Right atrium auricular region (tissue), 2 donors: Measurements from ENCODE around the gene EVA1A. TPM values are rescaled to one million over a fixed set of nuclear protein-coding genes. Genes with fewer than 3 reads are reported as not detected.

Source experiments
- DNase-seq: peaks from one replicate; pipeline ENCODE4 v3.0.0-alpha.2; 2019; ENCODE audit warnings: low spot score
- H3K27ac ChIP-seq, 2 donors: fragments of 200-600 bp; sonication (generic); 1 replicate in 1 of 2; 2 replicates in 1 of 2; pipeline ENCODE4 v1.5.1; 2016 to 2019
- H3K27me3 ChIP-seq, 2 donors: fragments of 200-600 bp; sonication (generic); one replicate each; pipeline versions ENCODE4 v1.5.1 to v1.6.0; 2017 to 2019
- H3K36me3 ChIP-seq: fragments of 200-600 bp; sonication (generic); one replicate; pipeline ENCODE4 v1.5.1; 2016
- H3K4me1 ChIP-seq, 2 donors: fragments of 200-600 bp; sonication (generic); one replicate each; pipeline versions ENCODE4 v1.5.1 to v1.6.0; 2017 to 2019
- H3K4me3 ChIP-seq, 2 donors: fragments of 200-600 bp; sonication (generic); 1 replicate in 1 of 2; 2 replicates in 1 of 2; pipeline ENCODE4 v1.5.1; 2017 to 2019; ENCODE audit warnings: mild to moderate bottlenecking in 1 of 2, moderate library complexity in 1 of 2
- H3K9me3 ChIP-seq, 2 donors: fragments of 200-600 bp; sonication (generic); one replicate each; pipeline ENCODE4 v1.5.1; 2019
- total RNA-seq, 2 donors: library from RNA; depleted of rRNA; stranded (reverse); fragments of >200 nt; gene quantifications; one replicate each; pipeline ENCODE4 v1.1.0, GENCODE V29; 2016
- TF ChIP-seq, protein P1 (sequence below), 2 donors: fragments of 200-600 bp; sonication (generic); IDR thresholded peaks; one replicate each; pipeline ENCODE4 v1.5.1; 2019; ENCODE audit warnings: antibody characterized with exemption in 2 of 2

The EVA1A gene
- total RNA-seq, 2 donors from 2014 or later = 0.47 to 1.2 TPM

- DNase-seq = no peak
- Histone ChIP-seq H3K4me1 (no peaks in the 10 kb centered on the region), H3K36me3 (no peaks in the 10 kb centered on the region), H3K4me3 (no peak overlapping the region), H3K27me3 (no peaks in the 10 kb centered on the region), H3K9me3 (no peaks in the 10 kb centered on the region), H3K27ac (no peak overlapping the region)
- TF ChIP-seq, protein P1, sequence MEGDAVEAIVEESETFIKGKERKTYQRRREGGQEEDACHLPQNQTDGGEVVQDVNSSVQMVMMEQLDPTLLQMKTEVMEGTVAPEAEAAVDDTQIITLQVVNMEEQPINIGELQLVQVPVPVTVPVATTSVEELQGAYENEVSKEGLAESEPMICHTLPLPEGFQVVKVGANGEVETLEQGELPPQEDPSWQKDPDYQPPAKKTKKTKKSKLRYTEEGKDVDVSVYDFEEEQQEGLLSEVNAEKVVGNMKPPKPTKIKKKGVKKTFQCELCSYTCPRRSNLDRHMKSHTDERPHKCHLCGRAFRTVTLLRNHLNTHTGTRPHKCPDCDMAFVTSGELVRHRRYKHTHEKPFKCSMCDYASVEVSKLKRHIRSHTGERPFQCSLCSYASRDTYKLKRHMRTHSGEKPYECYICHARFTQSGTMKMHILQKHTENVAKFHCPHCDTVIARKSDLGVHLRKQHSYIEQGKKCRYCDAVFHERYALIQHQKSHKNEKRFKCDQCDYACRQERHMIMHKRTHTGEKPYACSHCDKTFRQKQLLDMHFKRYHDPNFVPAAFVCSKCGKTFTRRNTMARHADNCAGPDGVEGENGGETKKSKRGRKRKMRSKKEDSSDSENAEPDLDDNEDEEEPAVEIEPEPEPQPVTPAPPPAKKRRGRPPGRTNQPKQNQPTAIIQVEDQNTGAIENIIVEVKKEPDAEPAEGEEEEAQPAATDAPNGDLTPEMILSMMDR (IDR thresholded peaks at IDR 0.05) = no peak
Measured at GRCh38 chr2:75570024-75570947, 9.5 kb upstream of the EVA1A start.

DNA sequence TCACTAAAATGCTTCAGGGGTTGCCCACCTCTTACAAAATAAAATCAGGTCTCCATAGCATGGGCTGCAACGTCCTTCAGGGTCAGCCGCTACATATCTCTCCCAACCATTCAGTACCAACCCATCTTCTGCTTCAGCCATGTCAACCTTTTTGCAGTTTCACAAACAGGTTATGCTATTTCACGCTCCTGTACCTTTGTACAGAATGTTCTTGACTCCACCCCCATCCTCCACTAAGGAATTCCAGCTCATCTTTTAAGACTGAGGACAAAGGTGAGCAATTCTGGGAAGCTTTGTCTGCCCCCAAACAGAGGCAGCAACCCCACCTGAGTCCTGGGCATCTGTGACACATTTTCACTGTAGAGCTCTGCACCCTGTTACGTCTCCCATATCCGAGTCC lies 8.8 kb upstream of the EVA1A start:
- Histone ChIP-seq H3K27me3 (no peaks in the 10 kb centered on the region), H3K36me3 (no peaks in the 10 kb centered on the region), H3K4me1 (no peaks in the 10 kb centered on the region), H3K9me3 (no peaks in the 10 kb centered on the region), H3K4me3 (no peak overlapping the region), H3K27ac (no peak overlapping the region)
- TF ChIP-seq, protein P1 (IDR thresholded peaks at IDR 0.05) = no peak
- DNase-seq = no peak

- Histone ChIP-seq H3K4me1 (no peaks in the 10 kb centered on the region), H3K9me3 (no peaks in the 10 kb centered on the region), H3K4me3 (no peak overlapping the region), H3K27me3 (no peaks in the 10 kb centered on the region), H3K36me3 (no peaks in the 10 kb centered on the region), H3K27ac (no peak overlapping the region)
- TF ChIP-seq, protein P1 (IDR thresholded peaks at IDR 0.05) = no peak
- DNase-seq = no peak
Measured at GRCh38 chr2:75568174-75568573, 7.4 kb upstream of the EVA1A start.

DNA sequence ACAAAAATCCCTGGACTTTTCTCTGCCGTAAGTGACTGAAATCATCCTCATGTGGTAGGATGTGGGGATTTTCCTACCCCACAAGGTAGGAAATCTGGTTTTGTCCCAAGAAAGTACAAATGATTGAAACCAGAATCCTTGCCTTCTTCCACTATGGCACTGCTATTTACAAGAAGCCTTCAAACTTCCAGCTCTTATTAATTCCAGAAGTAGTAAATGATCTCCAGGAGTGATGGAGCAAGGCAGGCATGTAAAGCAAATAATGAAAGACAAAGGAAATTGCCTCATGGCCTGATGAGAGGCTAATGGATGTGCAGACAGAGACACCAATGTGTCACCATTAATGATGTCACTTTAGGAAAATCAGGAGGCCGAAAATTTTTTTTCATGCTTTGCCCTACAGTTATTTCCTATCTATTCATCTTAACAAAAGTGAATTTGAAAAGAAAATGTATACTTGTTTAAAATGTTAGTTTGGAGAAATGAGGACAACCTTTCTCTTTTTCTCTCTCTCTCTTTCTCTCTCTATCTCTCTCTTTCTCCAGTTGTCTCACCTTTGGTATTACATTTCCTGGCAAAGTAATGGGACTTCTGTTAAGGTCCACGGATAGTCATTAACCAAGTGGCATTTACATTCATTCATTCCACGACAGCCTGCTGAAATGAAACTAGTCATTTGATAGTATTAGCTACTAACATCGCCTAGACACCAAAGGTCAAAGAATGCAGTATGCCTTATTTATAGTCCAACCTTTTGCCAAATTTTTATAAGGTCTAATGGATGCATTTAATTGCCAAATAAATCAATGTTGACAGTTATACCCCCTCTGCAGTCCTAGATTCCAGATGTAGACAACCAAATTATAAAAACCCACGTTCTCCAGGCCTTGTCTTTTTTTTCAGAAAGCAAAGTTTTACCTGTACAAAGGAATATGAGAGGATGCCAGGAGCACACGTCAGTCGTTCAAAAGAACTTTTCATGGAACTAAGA lies 5.0 kb upstream of the EVA1A start:
- peaks cover 0 to 3% of the 10 kb centered on the region in 2 donors for H3K4me1 ChIP-seq
- no peak overlapping the region for H3K27ac ChIP-seq
- H3K27me3 ChIP-seq = no peaks in the 10 kb centered on the region
- no peaks in the 10 kb centered on the region for H3K9me3 ChIP-seq
- no peak for DNase-seq
- H3K36me3 ChIP-seq = no peaks in the 10 kb centered on the region
- H3K4me3 ChIP-seq = no peak overlapping the region
- TF ChIP-seq, protein P1 (IDR thresholded peaks at IDR 0.05) = no peak

DNA sequence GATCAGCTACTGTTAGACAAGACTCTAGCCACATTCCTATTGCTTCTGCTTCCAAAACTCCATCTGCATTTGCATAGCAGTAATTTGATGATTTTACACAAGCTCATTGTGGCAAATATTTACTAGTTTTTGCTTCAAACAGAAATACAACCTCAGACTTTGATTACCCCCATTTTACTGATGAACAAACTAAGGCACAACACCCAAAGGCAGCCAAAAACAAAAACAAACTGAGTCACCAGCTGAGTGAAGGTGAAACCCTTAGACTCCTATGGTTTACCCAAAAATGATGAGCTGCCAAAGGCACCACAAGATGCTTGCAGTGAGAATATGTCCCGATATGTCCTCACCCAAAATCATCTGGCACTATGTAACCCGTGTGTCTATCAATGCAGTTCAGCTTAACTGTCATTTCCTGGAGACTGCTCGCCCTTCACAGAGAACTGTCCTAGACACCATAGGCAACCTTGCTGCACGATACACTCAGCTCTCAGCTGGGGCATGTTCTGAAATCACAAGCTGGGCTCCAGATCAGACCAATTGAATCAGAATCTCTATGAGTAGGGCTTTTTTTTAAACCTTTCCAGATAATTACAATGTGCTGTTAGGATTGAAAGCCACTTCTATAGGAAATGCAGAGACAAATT lies 4.1 kb upstream of the EVA1A start:
- Histone ChIP-seq H3K36me3 (no peaks in the 10 kb centered on the region), H3K27me3 (no peaks in the 10 kb centered on the region), H3K4me3 (no peak overlapping the region), H3K27ac (no peak overlapping the region), H3K4me1 (peaks cover 0 to 13% of the 10 kb centered on the region in 2 donors), H3K9me3 (no peaks in the 10 kb centered on the region)
- TF ChIP-seq, protein P1 (IDR thresholded peaks at IDR 0.05) = no peak
- no peak for DNase-seq
